Measurements from ENCODE around the gene DKK2.

The DKK2 gene

DNA sequence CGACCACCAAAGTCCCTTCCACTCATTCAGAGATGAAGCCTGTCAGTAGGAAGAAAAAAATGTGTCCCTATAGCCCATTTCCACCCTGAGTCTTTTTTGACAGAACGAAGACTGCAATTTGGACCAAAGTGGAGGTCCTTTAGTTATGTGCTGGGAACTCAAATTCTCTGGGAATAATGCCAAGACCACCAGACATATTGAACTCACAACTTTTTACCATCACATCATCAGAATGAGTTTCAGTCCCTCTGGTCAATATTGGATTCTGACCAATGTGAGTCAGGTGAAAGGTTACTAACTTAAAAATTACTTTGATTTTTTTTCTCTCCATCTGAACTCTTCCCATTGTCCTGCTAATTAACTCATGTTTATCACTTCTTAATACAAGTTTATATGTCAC, 128.9 kb downstream of the DKK2 start:
- no peak for DNase-seq

DNA sequence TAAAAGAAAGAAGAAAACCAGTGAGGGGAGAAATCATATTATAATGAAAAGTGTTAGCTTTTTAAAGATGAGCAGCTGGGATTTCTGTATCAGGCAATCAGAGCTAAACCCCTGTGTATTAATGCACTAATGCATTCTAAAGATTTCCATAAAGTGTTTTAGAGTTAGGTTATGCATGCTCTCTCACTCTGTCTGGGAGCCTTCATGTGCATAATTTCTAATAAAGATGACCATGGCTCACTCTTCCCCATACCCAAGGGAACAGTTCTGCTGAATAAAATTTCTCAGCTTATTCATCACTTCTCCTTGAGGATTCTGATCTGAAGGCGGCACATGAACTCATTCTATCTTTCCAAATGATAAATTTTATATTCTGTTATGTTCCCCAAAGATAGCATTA, 129.4 kb downstream of the DKK2 start:
- DNase-seq, result no peak

DNA sequence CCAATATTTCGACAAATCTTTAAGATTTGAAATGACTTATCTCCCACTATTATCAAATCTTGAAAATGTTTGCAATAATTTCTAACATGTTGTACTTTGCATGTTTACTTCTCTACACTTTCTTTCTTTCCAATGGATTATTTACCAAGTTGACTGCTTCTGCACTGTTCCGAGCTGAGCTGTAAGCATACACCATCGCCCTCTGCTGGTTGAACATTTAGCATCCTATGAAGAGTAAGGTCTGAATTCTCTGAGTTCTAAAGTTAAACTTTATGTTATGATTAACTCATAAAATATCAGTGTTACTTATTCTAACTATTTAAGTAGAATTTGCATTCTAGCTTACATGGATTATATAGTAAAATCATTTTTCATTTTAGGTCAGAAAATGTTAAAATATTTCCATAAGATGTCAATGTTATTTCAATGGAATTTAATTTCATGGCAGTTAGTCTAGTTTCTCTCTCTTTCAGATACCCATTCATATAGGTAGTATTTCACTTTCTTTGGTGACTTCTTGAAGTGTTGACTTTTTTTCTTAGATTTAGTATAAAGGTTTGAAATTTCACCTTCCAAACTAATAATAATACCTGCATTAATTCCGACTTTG, 137.4 kb downstream of the DKK2 start:
- peak; percentile 43 for DNase-seq

DNA sequence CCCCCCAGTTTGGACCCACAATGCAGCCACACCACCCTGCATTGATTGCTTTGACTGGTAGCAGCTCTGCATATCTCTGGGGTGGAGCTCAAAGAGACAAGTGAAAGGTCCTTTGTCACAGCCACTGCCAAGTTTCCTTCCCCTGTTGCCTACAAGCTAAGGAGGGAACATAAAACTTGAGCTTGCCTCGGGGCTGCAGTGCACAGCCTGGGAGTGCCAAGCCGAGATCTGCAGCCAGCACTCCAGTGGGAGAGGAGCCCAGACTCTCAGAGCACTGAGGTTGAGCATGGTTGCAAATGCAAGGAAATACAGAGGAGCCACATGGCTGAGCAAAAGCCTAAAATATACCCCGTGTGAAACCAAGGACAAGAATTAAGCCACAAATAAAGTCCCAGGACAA, 142.2 kb downstream of the DKK2 start:
- DNase-seq, result no peak

DNA sequence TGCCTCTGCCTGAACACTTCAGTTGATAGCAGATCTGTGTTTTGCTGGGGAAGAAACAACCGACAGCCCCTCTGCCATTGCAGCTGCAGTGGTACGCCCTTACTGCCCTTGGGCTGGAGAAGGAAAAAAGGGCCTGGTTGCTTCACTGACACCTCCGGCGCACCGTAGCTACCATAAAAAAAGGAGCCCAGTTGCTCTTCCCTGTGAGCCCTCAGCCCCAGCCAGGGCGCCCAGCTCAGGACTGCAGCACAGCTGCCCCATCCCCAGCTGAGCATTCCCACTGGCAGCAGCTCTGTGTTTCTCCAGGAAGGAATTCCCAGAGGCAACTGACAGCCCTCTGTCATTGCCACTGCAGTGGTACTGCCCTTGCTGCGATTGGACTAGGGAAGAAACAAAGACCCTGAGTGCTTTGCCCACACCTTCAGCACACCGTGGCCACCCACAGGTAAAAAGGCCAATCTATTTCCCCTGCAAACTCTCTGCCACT, 142.7 kb downstream of the DKK2 start:
- DNase-seq, result no peak

DNA sequence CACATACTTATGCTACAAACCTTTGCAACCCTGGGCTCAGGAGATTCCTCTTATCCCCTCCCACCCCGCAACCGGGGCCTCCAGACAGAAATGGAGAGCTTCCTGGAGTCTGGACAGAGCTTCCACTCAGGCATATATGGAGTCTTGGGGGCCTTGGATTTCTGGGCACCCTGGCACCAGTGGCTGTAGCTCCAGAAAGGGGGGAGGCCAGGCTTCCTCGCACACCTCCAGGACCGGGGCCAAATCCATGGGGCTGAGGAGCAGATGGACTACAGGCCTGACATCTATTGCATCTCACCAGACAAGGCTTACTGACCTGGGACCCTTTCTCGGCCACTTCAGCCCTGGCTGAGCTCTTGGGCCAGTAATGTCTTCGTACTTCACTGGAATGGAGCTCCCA, 143.3 kb downstream of the DKK2 start:
- no peak for DNase-seq

DNA sequence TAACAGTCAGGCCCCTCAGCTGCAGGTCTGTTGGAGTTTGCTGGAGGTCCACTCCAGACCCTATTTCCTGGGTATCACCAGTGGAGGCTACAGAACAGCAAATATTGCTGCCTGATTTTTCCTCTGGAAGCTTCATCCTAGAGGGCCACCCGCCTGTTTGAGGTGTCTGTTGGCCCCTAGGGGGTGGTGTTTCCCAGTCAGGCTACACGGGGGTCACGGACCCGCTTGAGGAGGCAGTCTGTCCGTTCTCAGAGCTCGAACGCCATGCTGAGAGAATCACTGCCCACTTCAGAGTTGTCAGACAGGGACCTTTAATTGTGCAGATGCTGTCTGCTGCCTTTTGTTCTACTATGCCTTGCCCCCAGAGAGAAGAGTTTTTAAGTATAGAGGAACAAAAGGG, 160.8 kb downstream of the DKK2 start:
- no peak for DNase-seq

Data from RPMI8226 (cell line).